ENCODE measurements around the gene MCTP2.

- no peak for TF ChIP-seq CHD2 (IDR thresholded peaks at IDR 0.05; ENCODE audit: low read length)
- no peak for TF ChIP-seq MAFK (IDR thresholded peaks at IDR 0.05; ENCODE audit: low read depth, low read length)
- TF ChIP-seq SP2 (IDR thresholded peaks at IDR 0.05; ENCODE audit: low read length): no peak
- no peak for TF ChIP-seq CHD1 (IDR thresholded peaks at IDR 0.05; ENCODE audit: low read depth, low read length)
- no peak for TF ChIP-seq CTCF (IDR thresholded peaks at IDR 0.05; ENCODE audit: control extremely low read depth in 1 of 3, insufficient read depth in 1 of 3, low read depth in 1 of 3, low read length in 3 of 3)
- no peak for TF ChIP-seq YY1 (IDR thresholded peaks at IDR 0.05; ENCODE audit: low read depth, low read length)
- no peak for TF ChIP-seq USF2 (IDR thresholded peaks at IDR 0.05; ENCODE audit: low read length)
- TF ChIP-seq SP1 (IDR thresholded peaks at IDR 0.05; ENCODE audit: low read depth, low read length): no peak
- TF ChIP-seq SRF (IDR thresholded peaks at IDR 0.05; ENCODE audit: low read depth, low read length): no peak
- no peak for TF ChIP-seq ZNF274 (IDR thresholded peaks at IDR 0.05; ENCODE audit: borderline replicate concordance, extremely low read depth, low read length)
- TF ChIP-seq TAF1 (IDR thresholded peaks at IDR 0.05; ENCODE audit: low read depth, low read length): no peak
- TF ChIP-seq CEBPB (IDR thresholded peaks at IDR 0.05; ENCODE audit: low read depth, low read length): no peak
Measured at GRCh38 chr15:94400526-94401298, 169.4 kb downstream of the MCTP2 start.
